ENCODE results near the gene CSKMT.

- TF ChIP-seq CTCF (IDR thresholded peaks at IDR 0.05 in 8 of 11, conservative IDR thresholded peaks at IDR 0.05 in 3 of 11) (no peak), POLR2AphosphoS5 (IDR thresholded peaks at IDR 0.05) (no peak)
Measured at GRCh38 chr11:62708392-62708791, 43.3 kb downstream of the CSKMT start.
